Gastroesophageal sphincter (tissue), 4 donors: ENCODE data around the gene SP140L. TPM values are rescaled to one million over a fixed set of nuclear protein-coding genes. Genes with fewer than 3 reads are reported as not detected.

Source experiments
- ATAC-seq: fragments of 150-250 bp; one replicate; pipeline ENCODE4 v1.9.1; 2016; ENCODE audit warnings: mild to moderate bottlenecking, moderate library complexity
- H3K27ac ChIP-seq, 4 donors: fragments of 200-600 bp; sonication (generic) in 3 of 4; 1 replicate in 3 of 4; 2 replicates in 1 of 4; pipeline ENCODE4 v1.5.1; 2016 to 2019
- H3K27me3 ChIP-seq: fragments of 200-600 bp; sonication (generic); one replicate; pipeline ENCODE4 v1.5.1; 2019
- H3K36me3 ChIP-seq, 2 donors: fragments of 200-600 bp; sonication (generic); one replicate each; pipeline ENCODE4 v1.5.1; 2019; ENCODE audit warnings: control low read depth in 1 of 2
- H3K4me1 ChIP-seq, 3 donors: fragments of 200-600 bp; sonication (generic); 1 replicate in 2 of 3; 2 replicates in 1 of 3; pipeline ENCODE4 v1.5.1; 2016 to 2019; ENCODE audit warnings: control low read depth in 2 of 3
- H3K4me3 ChIP-seq, 2 donors: fragments of 200-600 bp; sonication (generic); one replicate each; pipeline ENCODE4 v1.5.1; 2019; ENCODE audit warnings: mild to moderate bottlenecking in 1 of 2, moderate library complexity in 1 of 2
- H3K9me3 ChIP-seq, 3 donors: fragments of 200-600 bp; sonication (generic); one replicate each; pipeline ENCODE4 v1.5.1; 2017 to 2019; ENCODE audit warnings: control low read depth in 2 of 3
- EP300 ChIP-seq: sonication (generic); formaldehyde crosslinking; IDR thresholded peaks from one replicate; pipeline ENCODE4 v1.6.1; 2017; ENCODE audit warnings: antibody characterized with exemption, mild to moderate bottlenecking
- POLR2A ChIP-seq, 2 donors: fragments of 450-650 bp; IDR thresholded peaks; one replicate each; pipeline ENCODE4 v1.6.1; 2017; ENCODE audit warnings: antibody characterized with exemption in 2 of 2, mild to moderate bottlenecking in 2 of 2, moderate library complexity in 1 of 2
- POLR2AphosphoS5 ChIP-seq: sonication (generic); formaldehyde crosslinking; IDR thresholded peaks from one replicate; pipeline ENCODE4 v1.6.1; 2017; ENCODE audit warnings: antibody characterized with exemption
- WGBS, 2 donors: methylation state at CpG; one replicate each; pipeline ENCODE4 v1.1.5; 2018; ENCODE audit warnings: low coverage in 1 of 2; 5-methylcytosine and 5-hydroxymethylcytosine counted together
- total RNA-seq, 4 donors: library from RNA; depleted of rRNA; stranded (reverse); fragments of >200 nt; gene quantifications; one replicate each; pipeline ENCODE4 v1.1.0, GENCODE V29; 2016
- TF ChIP-seq, protein P1 (sequence below), 4 experiments: fragments of 200-600 bp in 2 of 4; fragments of 450-650 bp in 2 of 4; sonication (generic) in 1 of 4; IDR thresholded peaks; one replicate each; pipeline ENCODE4 v1.5.1; 2017 to 2019; ENCODE audit warnings: antibody characterized with exemption in 4 of 4, mild to moderate bottlenecking in 2 of 4, moderate library complexity in 2 of 4

The SP140L gene
- total RNA-seq, 4 donors from 2014 or later: 6.1 to 11.0 (median 7.6) TPM

DNA sequence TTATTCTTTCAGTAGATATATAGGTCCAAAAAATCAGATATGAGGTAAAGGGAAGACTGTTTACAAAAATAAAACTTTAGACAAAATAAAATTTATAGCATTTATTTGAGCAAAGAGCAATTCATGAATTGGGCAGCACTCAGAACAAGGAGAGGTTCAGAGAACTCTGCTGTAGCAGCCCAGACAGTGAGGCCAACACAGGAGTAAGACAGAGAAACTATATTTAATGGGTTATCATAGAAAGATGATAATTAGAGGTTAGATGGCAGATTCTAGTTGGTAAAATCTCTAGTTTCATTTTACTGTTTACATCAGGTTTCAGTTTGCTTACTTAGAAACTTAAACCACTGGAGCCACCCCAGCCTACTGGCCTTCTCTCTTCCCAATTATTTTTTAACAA lies 30.1 kb upstream of the SP140L start:
- ATAC-seq: no peak
- Histone ChIP-seq H3K4me1 (no peaks in the 10 kb centered on the region), H3K4me3 (no peak overlapping the region)

DNA sequence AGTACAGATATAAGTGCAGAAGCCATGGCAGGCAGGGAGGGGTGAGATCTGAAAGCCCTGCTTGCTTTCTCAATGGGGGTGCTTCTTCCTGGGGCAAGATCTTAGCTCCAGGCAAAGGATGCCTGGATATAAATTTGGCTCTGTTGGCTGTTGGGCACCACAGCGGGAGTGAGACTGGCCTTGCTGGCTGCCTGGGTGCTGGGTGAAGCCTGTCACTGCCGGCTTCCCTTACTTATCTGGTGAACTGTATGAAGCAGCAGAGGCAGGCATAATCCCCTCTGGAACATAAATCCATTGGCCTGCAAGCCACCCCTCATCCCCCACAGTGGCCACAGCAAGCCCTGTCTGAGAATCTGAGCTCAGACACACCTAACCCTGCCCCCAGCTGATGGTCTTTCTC lies 27.4 kb upstream of the SP140L start:
- Histone ChIP-seq H3K27me3 (no peaks in the 10 kb centered on the region), H3K4me1 (no peaks in the 10 kb centered on the region), H3K27ac (no peak overlapping the region), H3K9me3 (peaks cover 0 to 23% (median 0%) of the 10 kb centered on the region in 3 donors), H3K4me3 (no peak overlapping the region), H3K36me3 (no peaks in the 10 kb centered on the region)
- TF ChIP-seq EP300 (no peak), POLR2AphosphoS5 (no peak), POLR2A (IDR thresholded peaks at IDR 0.05) (no peak)
- TF ChIP-seq, protein P1, sequence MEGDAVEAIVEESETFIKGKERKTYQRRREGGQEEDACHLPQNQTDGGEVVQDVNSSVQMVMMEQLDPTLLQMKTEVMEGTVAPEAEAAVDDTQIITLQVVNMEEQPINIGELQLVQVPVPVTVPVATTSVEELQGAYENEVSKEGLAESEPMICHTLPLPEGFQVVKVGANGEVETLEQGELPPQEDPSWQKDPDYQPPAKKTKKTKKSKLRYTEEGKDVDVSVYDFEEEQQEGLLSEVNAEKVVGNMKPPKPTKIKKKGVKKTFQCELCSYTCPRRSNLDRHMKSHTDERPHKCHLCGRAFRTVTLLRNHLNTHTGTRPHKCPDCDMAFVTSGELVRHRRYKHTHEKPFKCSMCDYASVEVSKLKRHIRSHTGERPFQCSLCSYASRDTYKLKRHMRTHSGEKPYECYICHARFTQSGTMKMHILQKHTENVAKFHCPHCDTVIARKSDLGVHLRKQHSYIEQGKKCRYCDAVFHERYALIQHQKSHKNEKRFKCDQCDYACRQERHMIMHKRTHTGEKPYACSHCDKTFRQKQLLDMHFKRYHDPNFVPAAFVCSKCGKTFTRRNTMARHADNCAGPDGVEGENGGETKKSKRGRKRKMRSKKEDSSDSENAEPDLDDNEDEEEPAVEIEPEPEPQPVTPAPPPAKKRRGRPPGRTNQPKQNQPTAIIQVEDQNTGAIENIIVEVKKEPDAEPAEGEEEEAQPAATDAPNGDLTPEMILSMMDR (IDR thresholded peaks at IDR 0.05): no peak
- WGBS, 2 donors: 92% methylated on average over 2 of the region's 2 CpGs; no CpG with 5 or more reads in 1 of the 2 donors
- ATAC-seq: no peak

More for the DNA sequence above, 30.1 kb upstream of the SP140L start:
- Histone ChIP-seq H3K9me3 (peaks cover 0 to 18% (median 0%) of the 10 kb centered on the region in 3 donors), H3K27me3 (no peaks in the 10 kb centered on the region), H3K27ac (no peak overlapping the region), H3K36me3 (no peaks in the 10 kb centered on the region)
- TF ChIP-seq POLR2A (IDR thresholded peaks at IDR 0.05): no peak
- TF ChIP-seq POLR2AphosphoS5: no peak

DNA sequence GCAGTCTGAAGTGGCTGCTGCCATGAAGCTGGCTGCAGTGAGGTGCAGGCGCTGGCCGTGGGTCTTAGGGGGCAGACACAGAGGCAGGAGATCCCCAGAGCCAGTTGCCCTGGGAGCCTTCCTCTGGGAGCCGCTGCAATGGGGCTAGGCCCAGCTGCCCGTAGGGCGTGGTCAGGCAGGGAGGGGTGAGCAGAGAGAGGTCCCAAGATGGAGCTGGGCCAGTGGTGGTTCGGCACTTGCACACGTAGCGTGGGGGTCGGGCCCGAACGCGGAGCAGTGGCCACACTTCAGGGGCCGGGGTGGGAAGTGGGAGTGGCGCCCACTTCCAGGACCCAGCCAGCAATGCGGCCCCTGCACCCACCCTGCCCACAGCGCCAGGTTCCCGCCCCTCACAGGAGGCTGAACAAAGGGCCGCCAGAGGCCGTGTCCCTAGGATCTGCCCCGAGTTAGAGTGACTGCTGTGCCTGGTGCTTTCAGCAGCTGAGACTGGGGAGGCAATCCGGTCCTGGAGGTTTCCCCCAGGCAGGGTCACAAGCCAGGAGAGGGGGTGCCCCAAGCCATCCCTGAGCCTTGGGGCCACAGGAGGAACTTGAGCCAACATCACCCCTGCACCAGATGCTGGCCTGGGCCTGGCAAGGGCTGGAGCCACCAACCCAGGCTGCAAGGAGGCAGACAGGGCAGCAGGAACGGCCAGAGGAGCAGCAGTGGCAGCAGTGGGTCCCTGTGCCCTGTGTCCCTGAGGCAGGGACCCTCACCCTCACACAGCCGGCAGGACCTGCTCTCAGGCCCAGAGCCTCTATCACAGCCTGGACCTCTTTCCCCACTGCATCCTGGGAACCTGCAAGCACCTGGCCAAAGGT lies 21.3 kb upstream of the SP140L start:
- H3K4me1 ChIP-seq: no peaks in the 10 kb centered on the region
- no peak overlapping the region for H3K4me3 ChIP-seq
- no peak for ATAC-seq
- WGBS, 2 donors: no CpG with 5 or more reads among the region's 23 CpGs
- no peaks in the 10 kb centered on the region for H3K27me3 ChIP-seq
- no peak overlapping the region for H3K27ac ChIP-seq
- peaks cover 0 to 11% (median 0%) of the 10 kb centered on the region in 3 donors for H3K9me3 ChIP-seq
- H3K36me3 ChIP-seq: no peaks in the 10 kb centered on the region
- no peak for TF ChIP-seq EP300
- no peak for TF ChIP-seq POLR2A (IDR thresholded peaks at IDR 0.05)
- TF ChIP-seq, protein P1 (IDR thresholded peaks at IDR 0.05): no peak
- no peak for TF ChIP-seq POLR2AphosphoS5

DNA sequence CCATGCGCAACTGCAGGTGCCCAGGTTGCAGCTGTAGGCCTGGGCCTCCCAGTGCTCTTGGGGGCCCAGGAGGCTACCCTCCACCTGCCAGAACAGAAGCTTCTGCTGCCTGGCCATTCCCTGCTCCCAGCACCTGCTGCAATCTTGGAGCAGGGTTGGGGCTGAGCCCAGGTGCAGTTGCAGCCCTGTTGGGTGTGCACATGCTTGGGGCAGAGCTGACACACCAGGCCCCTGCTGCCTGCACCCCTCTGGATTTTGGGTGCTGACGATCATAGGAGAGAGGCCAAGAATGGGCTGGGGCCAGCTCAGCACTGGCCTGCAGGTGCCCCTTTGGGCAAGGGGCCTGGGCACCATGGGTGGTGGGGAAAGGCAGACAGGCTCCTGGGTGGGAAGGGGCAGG lies 20.5 kb upstream of the SP140L start:
- Histone ChIP-seq H3K27ac (no peak overlapping the region), H3K36me3 (no peaks in the 10 kb centered on the region), H3K4me1 (no peaks in the 10 kb centered on the region), H3K4me3 (no peak overlapping the region), H3K9me3 (peaks cover 0 to 11% (median 0%) of the 10 kb centered on the region in 3 donors), H3K27me3 (no peaks in the 10 kb centered on the region)
- ATAC-seq: no peak
- no CpG with 5 or more reads among the region's 2 CpGs for WGBS, 2 donors
- TF ChIP-seq, protein P1 (IDR thresholded peaks at IDR 0.05): no peak
- TF ChIP-seq EP300 (no peak), POLR2A (IDR thresholded peaks at IDR 0.05) (no peak), POLR2AphosphoS5 (no peak)

DNA sequence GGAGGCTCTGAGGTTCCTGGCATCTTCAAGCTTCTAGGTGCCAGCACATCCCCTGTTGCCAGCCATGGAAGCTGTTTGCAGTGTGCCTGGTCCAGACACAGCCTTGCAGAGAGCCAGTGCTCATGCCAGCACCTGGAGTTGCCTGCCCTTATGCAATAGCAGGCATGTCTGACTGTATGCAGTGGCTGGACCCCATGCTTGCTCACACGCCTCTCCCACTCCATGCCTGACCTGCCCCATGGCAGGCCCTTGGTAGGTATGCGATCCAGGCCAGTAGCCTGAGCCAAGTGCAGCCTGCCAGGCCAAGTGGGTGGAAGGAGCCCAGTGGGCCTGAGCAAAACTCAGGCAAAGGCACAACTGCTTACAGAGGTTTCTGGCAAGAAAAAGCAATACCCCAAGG lies 19.5 kb upstream of the SP140L start:
- Histone ChIP-seq H3K9me3 (peaks cover 0 to 11% (median 0%) of the 10 kb centered on the region in 3 donors), H3K4me1 (no peaks in the 10 kb centered on the region), H3K4me3 (no peak overlapping the region), H3K36me3 (no peaks in the 10 kb centered on the region), H3K27me3 (no peaks in the 10 kb centered on the region), H3K27ac (no peak overlapping the region)
- TF ChIP-seq POLR2A (IDR thresholded peaks at IDR 0.05) (no peak), POLR2AphosphoS5 (no peak), EP300 (no peak)
- TF ChIP-seq, protein P1 (IDR thresholded peaks at IDR 0.05): no peak
- 67% methylated on average over 1 of the region's 2 CpGs; no CpG with 5 or more reads in 1 of the 2 donors for WGBS, 2 donors
- ATAC-seq: no peak
